Nephron progenitor cell (in vitro differentiated cells): ENCODE results near the gene UBALD2.

ENCODE experiments used
- DNase-seq: peaks from one replicate; pipeline ENCODE4 v3.0.0; 2021
- H3K27ac Mint-ChIP-seq: 2 replicates; pipeline ENCODE4 v1.8.0; 2021; ENCODE audit warnings: mild to moderate bottlenecking, moderate library complexity, mixed read lengths
- H3K27me3 Mint-ChIP-seq: 2 replicates; pipeline ENCODE4 v1.8.0; 2021; ENCODE audit warnings: mild to moderate bottlenecking, low read depth, mixed read lengths; ENCODE audit not compliant: poor library complexity
- H3K36me3 Mint-ChIP-seq: 2 replicates; pipeline ENCODE4 v1.8.0; 2021; ENCODE audit warnings: low read depth, mixed read lengths
- H3K4me1 Mint-ChIP-seq: 2 replicates; pipeline ENCODE4 v1.8.0; 2021; ENCODE audit warnings: mixed read lengths
- H3K4me3 Mint-ChIP-seq: 2 replicates; pipeline ENCODE4 v1.8.0; 2021; ENCODE audit warnings: mild to moderate bottlenecking, moderate library complexity, mixed read lengths
- H3K9me3 Mint-ChIP-seq: 2 replicates; pipeline ENCODE4 v1.8.0; 2021; ENCODE audit warnings: mild to moderate bottlenecking, moderate library complexity, mixed read lengths
- TF ChIP-seq, protein P1 (sequence below): fragments of 200-600 bp; sonication (generic); IDR thresholded peaks from 2 replicates; pipeline ENCODE4 v1.5.0; 2021; ENCODE audit warnings: antibody characterized with exemption

The UBALD2 gene

DNA sequence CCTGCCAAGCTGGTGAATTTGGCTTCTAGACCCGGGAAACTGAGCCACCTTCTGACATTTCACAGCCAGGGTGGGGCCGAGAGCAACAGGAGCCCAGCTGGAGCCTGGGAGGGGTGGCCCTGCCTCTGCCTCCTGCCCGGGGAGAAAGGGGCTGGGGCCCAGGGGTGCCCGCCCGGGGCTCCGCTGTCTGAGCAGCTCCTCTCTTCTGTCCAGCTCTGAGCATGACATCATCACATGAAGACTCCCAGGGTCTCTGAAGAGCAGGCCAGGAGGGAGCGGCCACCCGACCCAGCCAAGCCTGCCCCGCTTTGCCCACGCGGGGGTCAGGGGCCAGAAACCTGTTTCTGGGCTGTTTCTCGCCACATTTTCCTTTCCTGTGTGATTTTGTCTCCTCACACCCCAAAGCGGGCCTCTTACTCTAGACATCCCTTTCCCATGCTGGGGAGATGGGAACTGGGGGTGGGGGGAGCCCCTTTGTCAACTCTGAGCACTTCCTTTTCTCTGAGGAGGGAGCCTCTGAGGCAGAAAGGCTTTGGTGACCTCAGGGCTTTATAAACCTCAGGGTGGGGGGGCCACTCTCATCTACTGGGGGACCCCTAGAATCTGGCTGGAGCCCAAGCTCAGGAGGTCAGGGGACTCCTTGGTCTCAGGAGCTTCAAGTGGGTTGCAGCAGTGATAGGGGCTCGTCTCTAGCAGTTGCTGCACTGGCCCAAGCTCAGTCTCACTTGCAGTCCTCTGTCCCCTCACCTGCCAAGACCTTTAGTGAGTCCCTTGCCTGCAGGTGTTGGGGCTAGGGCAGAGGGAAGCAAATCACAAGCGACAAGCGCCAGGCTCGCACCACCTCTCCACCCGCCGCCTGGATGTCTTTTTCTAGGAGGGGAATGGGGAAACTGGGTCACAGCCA lies 7.6 kb downstream of the UBALD2 start:
- H3K27me3 Mint-ChIP-seq, result no peaks in the 10 kb centered on the region
- TF ChIP-seq, protein P1, sequence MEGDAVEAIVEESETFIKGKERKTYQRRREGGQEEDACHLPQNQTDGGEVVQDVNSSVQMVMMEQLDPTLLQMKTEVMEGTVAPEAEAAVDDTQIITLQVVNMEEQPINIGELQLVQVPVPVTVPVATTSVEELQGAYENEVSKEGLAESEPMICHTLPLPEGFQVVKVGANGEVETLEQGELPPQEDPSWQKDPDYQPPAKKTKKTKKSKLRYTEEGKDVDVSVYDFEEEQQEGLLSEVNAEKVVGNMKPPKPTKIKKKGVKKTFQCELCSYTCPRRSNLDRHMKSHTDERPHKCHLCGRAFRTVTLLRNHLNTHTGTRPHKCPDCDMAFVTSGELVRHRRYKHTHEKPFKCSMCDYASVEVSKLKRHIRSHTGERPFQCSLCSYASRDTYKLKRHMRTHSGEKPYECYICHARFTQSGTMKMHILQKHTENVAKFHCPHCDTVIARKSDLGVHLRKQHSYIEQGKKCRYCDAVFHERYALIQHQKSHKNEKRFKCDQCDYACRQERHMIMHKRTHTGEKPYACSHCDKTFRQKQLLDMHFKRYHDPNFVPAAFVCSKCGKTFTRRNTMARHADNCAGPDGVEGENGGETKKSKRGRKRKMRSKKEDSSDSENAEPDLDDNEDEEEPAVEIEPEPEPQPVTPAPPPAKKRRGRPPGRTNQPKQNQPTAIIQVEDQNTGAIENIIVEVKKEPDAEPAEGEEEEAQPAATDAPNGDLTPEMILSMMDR, result no peak
- peaks cover 13% of the 10 kb centered on the region for H3K36me3 Mint-ChIP-seq
- peaks cover 63% of the 10 kb centered on the region for H3K4me1 Mint-ChIP-seq
- H3K4me3 Mint-ChIP-seq, result no peak overlapping the region
- H3K27ac Mint-ChIP-seq, result peak overlapping the region; percentile 39
- no peak for DNase-seq
- no peaks in the 10 kb centered on the region for H3K9me3 Mint-ChIP-seq

DNA sequence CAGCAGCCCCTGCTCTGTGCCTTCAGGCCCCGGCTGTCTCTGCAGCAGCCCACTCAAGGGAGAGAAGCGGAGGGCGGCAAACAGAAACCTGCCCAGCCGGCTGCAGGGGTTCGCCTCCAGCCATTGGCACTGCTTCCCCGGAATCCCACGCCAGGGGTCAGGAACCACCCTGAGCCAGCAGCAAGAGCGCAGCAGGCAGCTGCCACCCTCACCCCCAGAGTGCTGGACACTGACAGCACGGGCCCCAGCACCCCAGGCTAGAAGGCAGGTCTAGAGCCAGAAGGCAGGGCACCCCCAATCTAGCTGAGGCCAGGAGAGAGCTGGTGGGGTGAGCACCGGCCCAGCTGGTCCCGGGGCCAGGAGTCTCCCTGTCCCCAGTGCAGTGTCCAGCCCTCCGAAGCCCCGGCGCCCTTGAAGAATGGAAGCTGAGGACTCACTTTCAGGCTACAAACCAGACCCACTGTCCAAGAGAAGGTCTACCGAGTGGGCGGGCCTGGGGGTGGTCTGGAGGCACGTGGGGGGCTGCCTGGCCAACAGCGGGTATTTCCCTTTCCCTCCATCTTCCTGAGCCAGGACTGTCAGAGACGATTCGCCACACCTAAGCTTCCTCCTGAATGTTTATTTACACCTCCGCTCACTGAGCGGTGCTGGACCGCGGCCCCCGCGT lies 8.4 kb downstream of the UBALD2 start:
- peaks cover 8% of the 10 kb centered on the region for H3K36me3 Mint-ChIP-seq
- H3K27ac Mint-ChIP-seq, result peak overlapping the region; percentile 39
- DNase-seq, result no peak
- no peak overlapping the region for H3K4me3 Mint-ChIP-seq
- H3K27me3 Mint-ChIP-seq, result no peaks in the 10 kb centered on the region
- peaks cover 57% of the 10 kb centered on the region for H3K4me1 Mint-ChIP-seq
- TF ChIP-seq, protein P1, result no peak
- no peaks in the 10 kb centered on the region for H3K9me3 Mint-ChIP-seq

DNA sequence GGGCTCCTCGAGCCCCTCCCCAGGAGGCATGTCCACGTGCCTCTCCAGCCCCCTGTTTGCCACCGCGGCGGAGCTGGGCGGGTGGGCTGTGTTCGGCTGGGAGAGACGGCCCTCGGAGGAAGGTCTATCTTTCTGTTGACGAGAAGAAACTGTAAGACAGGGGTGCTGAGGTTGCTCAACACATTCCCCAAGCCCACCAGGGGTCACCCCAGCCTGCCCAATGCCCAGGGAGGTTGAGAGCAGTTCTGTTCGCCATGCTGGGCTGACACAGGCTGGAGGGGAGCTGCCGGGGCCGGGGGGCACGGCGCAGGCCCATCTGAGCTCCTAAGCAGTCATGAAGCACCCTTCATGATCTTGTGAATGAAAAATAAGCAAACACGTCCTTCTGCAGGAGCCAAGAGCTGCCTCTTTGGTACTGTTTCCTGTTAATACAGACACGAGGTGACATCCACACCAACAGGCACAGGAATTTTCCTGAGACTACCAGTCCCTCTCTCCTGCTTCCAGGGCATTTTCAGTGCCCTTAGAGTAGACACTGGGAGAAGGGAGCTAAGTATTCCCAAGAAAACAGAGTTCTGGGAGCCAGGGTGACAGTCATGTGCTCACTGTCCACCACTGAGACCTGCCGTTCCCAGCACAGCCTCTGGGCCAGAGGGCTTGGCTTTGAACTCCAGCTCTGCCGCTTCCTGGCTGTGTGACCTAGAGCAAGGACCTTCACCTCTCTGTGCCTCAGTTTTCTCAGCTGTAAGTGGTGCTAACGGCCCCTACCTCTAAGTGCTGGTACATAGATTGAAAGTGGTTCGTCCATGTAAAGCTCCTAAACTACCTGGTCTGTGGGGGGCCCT lies 9.2 kb downstream of the UBALD2 start:
- Mint-ChIP-seq H3K27ac (peak overlapping the region; percentile 41), H3K4me1 (peaks cover 50% of the 10 kb centered on the region), H3K9me3 (no peaks in the 10 kb centered on the region), H3K27me3 (no peaks in the 10 kb centered on the region), H3K4me3 (no peak overlapping the region), H3K36me3 (peaks cover 7% of the 10 kb centered on the region)
- no peak for DNase-seq
- TF ChIP-seq, protein P1, result no peak

DNA sequence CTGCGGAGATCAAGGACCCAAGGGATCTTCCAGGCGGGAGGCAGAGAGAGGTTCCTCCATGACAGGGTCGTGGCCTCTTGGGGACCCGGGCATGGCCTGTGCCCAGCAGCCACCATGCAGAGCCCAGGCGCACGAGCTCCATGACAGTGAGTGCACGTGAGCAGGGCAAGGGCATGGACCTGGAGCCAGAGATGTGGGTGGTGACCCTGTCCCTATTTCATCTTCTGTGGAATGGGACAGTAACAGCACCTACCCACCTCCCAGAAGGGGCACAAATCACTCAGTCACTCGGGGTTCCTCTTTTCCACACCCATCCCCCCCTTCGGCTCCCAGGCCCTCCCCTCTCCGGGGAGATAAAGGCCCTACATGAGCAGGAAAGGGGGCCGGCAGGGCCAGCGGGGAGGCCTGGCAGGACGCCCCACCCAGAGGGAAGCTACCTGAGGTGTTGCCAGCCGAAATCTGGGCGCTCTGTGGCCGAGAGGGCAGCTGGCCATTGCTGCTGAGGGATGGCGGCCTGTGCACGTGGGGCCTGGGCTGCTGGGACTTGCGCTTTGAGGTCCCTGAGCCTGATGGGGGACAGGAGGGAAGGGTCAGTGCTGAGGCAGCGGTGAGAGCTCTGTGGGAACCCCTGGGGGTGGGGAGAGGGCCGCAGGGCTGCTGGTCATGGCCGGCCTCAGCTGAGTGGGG lies 10.4 kb downstream of the UBALD2 start:
- Mint-ChIP-seq H3K27ac (no peak overlapping the region), H3K4me3 (no peak overlapping the region), H3K36me3 (no peaks in the 10 kb centered on the region), H3K27me3 (peaks cover 2% of the 10 kb centered on the region), H3K4me1 (peaks cover 42% of the 10 kb centered on the region), H3K9me3 (no peaks in the 10 kb centered on the region)
- TF ChIP-seq, protein P1, result no peak
- DNase-seq, result no peak

DNA sequence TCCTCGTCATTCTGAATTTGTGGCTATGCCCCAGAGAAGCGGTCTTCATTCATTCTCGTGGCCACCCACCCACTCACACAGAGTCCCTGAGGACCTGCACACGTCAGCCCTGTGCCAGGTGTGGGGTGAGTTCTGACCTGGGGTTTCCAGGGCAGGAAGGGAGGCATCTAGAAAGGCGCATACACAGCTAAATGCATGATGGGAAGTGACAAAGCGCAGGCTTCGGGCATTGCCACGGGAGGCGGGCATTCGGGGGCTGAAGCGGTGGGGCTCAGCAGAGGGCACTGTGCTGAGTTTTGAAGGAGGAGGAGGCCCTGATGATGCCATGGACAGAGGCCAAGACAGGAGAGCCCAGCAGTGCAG lies 10.9 kb downstream of the UBALD2 start:
- Mint-ChIP-seq H3K9me3 (no peaks in the 10 kb centered on the region), H3K36me3 (no peaks in the 10 kb centered on the region), H3K4me1 (peaks cover 37% of the 10 kb centered on the region), H3K27ac (no peak overlapping the region), H3K4me3 (no peak overlapping the region), H3K27me3 (peaks cover 2% of the 10 kb centered on the region)
- no peak for DNase-seq
- TF ChIP-seq, protein P1, result no peak
